Parathyroid adenoma (tissue), 2 donors: ENCODE results near the gene COL18A1.

Experiments used
- H2AFZ ChIP-seq: fragments of 300-600 bp; sonication (generic); one replicate; pipeline ENCODE4 v1.7.0; 2017; ENCODE audit warnings: antibody characterized with exemption, mild to moderate bottlenecking
- H3K27ac ChIP-seq: fragments of 300-600 bp; sonication (generic); one replicate; pipeline ENCODE4 v1.7.0; 2017
- H3K27me3 ChIP-seq: fragments of 300-600 bp; sonication (generic); one replicate; pipeline ENCODE4 v1.7.0; 2017; ENCODE audit warnings: low read length; ENCODE audit not compliant: control insufficient read depth, insufficient read depth
- H3K36me3 ChIP-seq: fragments of 300-600 bp; sonication (generic); one replicate; pipeline ENCODE4 v1.7.0; 2017; ENCODE audit warnings: low read length; ENCODE audit not compliant: control insufficient read depth, insufficient read depth
- H3K4me1 ChIP-seq: fragments of 300-600 bp; sonication (generic); one replicate; pipeline ENCODE4 v1.7.0; 2017; ENCODE audit warnings: control low read depth
- H3K4me2 ChIP-seq: fragments of 300-600 bp; sonication (generic); one replicate; pipeline ENCODE4 v1.7.0; 2017; ENCODE audit warnings: low read length
- H3K4me3 ChIP-seq: fragments of 300-600 bp; sonication (generic); one replicate; pipeline ENCODE4 v1.7.0; 2017; ENCODE audit warnings: low read depth, low read length
- H3K79me2 ChIP-seq: fragments of 300-600 bp; sonication (generic); one replicate; pipeline ENCODE4 v1.7.0; 2017; ENCODE audit warnings: control low read depth
- H3K9ac ChIP-seq: fragments of 300-600 bp; sonication (generic); one replicate; pipeline ENCODE4 v1.7.0; 2017; ENCODE audit warnings: mild to moderate bottlenecking
- H3K9me3 ChIP-seq: fragments of 300-600 bp; sonication (generic); one replicate; pipeline ENCODE4 v1.7.0; 2017; ENCODE audit warnings: low read length; ENCODE audit not compliant: control insufficient read depth
- CTCF ChIP-seq: fragments of 300-600 bp; sonication (generic); IDR thresholded peaks from one replicate; pipeline ENCODE4 v1.7.0; 2017; ENCODE audit warnings: antibody characterized with exemption, mild to moderate bottlenecking
- donor health status: primary hyperparathyroidism.

COL18A1 gene

GRCh38 chr21:45404730-45405270 lies at the start of gene COL18A1:
COL18A1 (plus strand) TSS chr21:45405165; CDS start chr21:45405231, 66 bp downstream.
- Histone ChIP-seq H3K36me3 (no peaks in the 10 kb centered on the region), H2AFZ (no peak within 1 kb of the TSS), H3K9ac (no peak within 1 kb of the TSS), H3K9me3 (no peaks in the 10 kb centered on the region), H3K4me3 (no peak within 1 kb of the TSS), H3K4me1 (no peaks in the 10 kb centered on the region), H3K27me3 (no peaks in the 10 kb centered on the region), H3K27ac (peak within 1 kb of the TSS; percentile 41), H3K79me2 (no peaks in the 10 kb centered on the region), H3K4me2 (peak within 1 kb of the TSS; percentile 70)
- TF ChIP-seq CTCF = no peak

- Histone ChIP-seq H3K9me3 (no peaks in the 10 kb centered on the region), H2AFZ (no peak overlapping the region), H3K79me2 (no peaks in the 10 kb centered on the region), H3K4me2 (no peak overlapping the region), H3K9ac (no peak overlapping the region), H3K27me3 (no peaks in the 10 kb centered on the region), H3K27ac (no peak overlapping the region), H3K4me3 (no peak overlapping the region), H3K36me3 (no peaks in the 10 kb centered on the region), H3K4me1 (no peaks in the 10 kb centered on the region)
- TF ChIP-seq CTCF = no peak
Observed at GRCh38 chr21:45355573-45355972, 49.4 kb upstream of the COL18A1 start.

- Histone ChIP-seq H2AFZ (no peak overlapping the region), H3K36me3 (no peaks in the 10 kb centered on the region), H3K79me2 (no peaks in the 10 kb centered on the region), H3K9me3 (no peaks in the 10 kb centered on the region), H3K4me2 (no peak overlapping the region), H3K4me1 (no peaks in the 10 kb centered on the region), H3K27me3 (no peaks in the 10 kb centered on the region), H3K4me3 (no peak overlapping the region), H3K9ac (no peak overlapping the region), H3K27ac (peak overlapping the region; percentile 60)
- no peak for TF ChIP-seq CTCF
Observed at GRCh38 chr21:45356251-45356650, 48.7 kb upstream of the COL18A1 start.

- TF ChIP-seq CTCF = no peak
- no peaks in the 10 kb centered on the region for H3K79me2 ChIP-seq
Observed at GRCh38 chr21:45356653-45357435, 48.1 kb upstream of the COL18A1 start.

More at GRCh38 chr21:45356653-45357435, 48.1 kb upstream of the COL18A1 start:
- Histone ChIP-seq H3K4me3 (no peak overlapping the region), H3K4me1 (no peaks in the 10 kb centered on the region), H3K9me3 (no peaks in the 10 kb centered on the region), H3K36me3 (no peaks in the 10 kb centered on the region), H3K4me2 (peak overlapping the region; percentile 17), H3K9ac (no peak overlapping the region), H3K27ac (peak overlapping the region; percentile 60), H3K27me3 (no peaks in the 10 kb centered on the region), H2AFZ (no peak overlapping the region)
